Left ventricle myocardium inferior (tissue), 1 donor: ENCODE data around the gene SH2D3A. TPM values are rescaled to one million over a fixed set of nuclear protein-coding genes. Genes with fewer than 3 reads are reported as not detected.
"Not testable (repeated sequence)": the region's sequence is repeated elsewhere in the genome, so short reads cannot be mapped to it uniquely, and the experiment has no call there.

ENCODE experiments used
- DNase-seq: peaks from one replicate; pipeline ENCODE4 v3.0.0-alpha.2; 2020
- H3K27ac ChIP-seq: fragments of 200-600 bp; replicated peaks from 2 replicates; pipeline ENCODE4 v1.8.0; 2021
- H3K27me3 ChIP-seq: fragments of 200-600 bp; 2 replicates; pipeline ENCODE4 v1.8.0; 2021; ENCODE audit warnings: low read depth
- H3K36me3 ChIP-seq: fragments of 200-600 bp; 2 replicates; pipeline ENCODE4 v1.8.0; 2021
- H3K4me1 ChIP-seq: fragments of 200-600 bp; 2 replicates; pipeline ENCODE4 v1.8.0; 2021
- H3K4me3 ChIP-seq: fragments of 200-600 bp; 2 replicates; pipeline ENCODE4 v1.8.0; 2021; ENCODE audit warnings: mild to moderate bottlenecking, moderate library complexity
- H3K9me3 ChIP-seq: fragments of 200-600 bp; replicated peaks from 2 replicates; pipeline ENCODE4 v1.8.0; 2021
- intact Hi-C: fragments of 100-400 bp; cut with micrococcal nuclease; formaldehyde crosslinking; loops from one replicate; pipeline ENCODE4 v1.11.0; 2022
- total RNA-seq: library from RNA; stranded (reverse); fragmentation: NEBNext Ultra II Directional; extraction: Animal tissue kit (Norgen Biotek cat#: 25700); gene quantifications from one replicate; pipeline ENCODE4 v1.2.1, GENCODE V29; 2021
- TF ChIP-seq, protein P1 (sequence below): fragments of 200-600 bp; IDR thresholded peaks from 2 replicates; pipeline ENCODE4 v1.8.0; 2021; ENCODE audit warnings: antibody characterized with exemption, mild to moderate bottlenecking, borderline replicate concordance
- donor health status: DM: no; HTN: yes; CAD: no; lungs with severe emphysema.

Gene SH2D3A
- total RNA-seq, 1 donor from 2014 or later, result 0.14 TPM

DNA sequence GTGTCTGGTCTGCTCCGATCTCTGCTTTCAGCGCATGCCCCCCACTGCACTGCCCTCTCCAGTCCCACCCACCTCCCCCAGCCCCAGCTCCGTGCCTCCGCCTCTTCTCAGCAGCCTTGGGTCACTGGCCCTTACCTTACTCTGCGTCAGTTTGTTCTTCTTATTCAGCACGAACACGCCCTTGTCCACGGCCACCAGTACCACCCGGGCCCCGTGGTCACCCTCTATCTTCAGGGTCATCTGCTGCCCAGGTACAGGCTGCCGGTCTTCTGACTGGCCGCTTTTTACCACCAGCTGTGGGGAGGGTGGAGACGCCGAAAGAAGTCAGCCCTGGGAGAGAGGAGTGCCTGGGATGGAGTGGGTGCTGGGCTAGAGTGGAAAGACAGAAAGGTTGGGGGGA lies 57.7 kb downstream of the SH2D3A start:
- H3K27me3 ChIP-seq, result peaks cover 77% of the 10 kb centered on the region

DNA sequence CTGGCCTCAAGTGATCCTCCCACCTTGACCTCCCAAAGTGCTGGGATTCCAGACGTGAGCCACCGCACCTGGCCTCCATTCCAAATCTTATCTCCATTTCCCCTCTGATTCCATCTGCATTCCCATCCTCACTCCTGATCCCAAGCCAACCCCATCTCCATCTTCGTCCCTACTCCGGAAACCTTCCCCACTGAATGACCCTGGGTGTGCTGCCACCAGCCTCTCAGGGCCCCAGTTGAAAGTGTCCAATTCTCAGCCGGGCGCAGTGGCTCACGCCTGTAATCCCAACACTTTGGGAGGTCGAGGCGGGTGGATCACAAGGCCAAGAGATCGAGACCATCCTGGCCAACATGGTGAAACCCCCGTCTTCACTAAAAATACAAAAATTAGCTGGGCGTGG lies 58.3 kb downstream of the SH2D3A start:
- H3K4me3 ChIP-seq, DNase-seq, H3K9me3 ChIP-seq, intact Hi-C loops, H3K36me3 ChIP-seq, H3K27ac ChIP-seq, H3K4me1 ChIP-seq: not testable (repeated sequence)
- H3K27me3 ChIP-seq, result peaks cover 71% of the 10 kb centered on the region

More for the DNA sequence above, 57.7 kb downstream of the SH2D3A start:
- no peak overlapping the region for H3K4me3 ChIP-seq
- H3K4me1 ChIP-seq, result no peaks in the 10 kb centered on the region
- H3K36me3 ChIP-seq, result no peaks in the 10 kb centered on the region
- TF ChIP-seq, protein P1, sequence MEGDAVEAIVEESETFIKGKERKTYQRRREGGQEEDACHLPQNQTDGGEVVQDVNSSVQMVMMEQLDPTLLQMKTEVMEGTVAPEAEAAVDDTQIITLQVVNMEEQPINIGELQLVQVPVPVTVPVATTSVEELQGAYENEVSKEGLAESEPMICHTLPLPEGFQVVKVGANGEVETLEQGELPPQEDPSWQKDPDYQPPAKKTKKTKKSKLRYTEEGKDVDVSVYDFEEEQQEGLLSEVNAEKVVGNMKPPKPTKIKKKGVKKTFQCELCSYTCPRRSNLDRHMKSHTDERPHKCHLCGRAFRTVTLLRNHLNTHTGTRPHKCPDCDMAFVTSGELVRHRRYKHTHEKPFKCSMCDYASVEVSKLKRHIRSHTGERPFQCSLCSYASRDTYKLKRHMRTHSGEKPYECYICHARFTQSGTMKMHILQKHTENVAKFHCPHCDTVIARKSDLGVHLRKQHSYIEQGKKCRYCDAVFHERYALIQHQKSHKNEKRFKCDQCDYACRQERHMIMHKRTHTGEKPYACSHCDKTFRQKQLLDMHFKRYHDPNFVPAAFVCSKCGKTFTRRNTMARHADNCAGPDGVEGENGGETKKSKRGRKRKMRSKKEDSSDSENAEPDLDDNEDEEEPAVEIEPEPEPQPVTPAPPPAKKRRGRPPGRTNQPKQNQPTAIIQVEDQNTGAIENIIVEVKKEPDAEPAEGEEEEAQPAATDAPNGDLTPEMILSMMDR, result no peak
- intact Hi-C loops, result no loop called here
- no peak for DNase-seq
- no peak overlapping the region for H3K27ac ChIP-seq
- H3K9me3 ChIP-seq, result no peaks in the 10 kb centered on the region

DNA sequence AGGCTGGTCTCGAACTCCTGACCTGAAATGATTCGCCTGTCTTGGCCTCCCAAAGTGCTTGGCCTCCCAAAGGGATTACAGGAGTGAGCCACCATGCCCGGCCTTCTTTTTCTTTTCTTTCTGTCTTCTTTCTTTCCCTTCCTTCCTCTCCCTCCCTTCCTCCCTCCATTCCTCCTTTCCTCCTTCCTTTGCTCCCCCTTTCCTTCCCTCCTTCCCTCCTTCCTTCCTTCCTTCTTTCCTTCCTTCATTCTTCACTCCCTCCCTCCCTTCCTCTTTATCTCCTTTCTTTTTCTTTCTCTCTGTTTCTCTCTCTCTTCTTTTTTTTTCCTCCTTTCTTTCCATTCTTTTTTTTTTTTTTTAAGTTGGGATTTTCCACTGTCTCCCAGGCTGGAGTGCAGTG lies 58.9 kb downstream of the SH2D3A start:
- intact Hi-C loops, result no loop called here
- no peaks in the 10 kb centered on the region for H3K36me3 ChIP-seq
- TF ChIP-seq, protein P1, result no peak
- no peak overlapping the region for H3K4me3 ChIP-seq
- no peaks in the 10 kb centered on the region for H3K9me3 ChIP-seq
- H3K27ac ChIP-seq, result no peak overlapping the region
- H3K4me1 ChIP-seq, result no peaks in the 10 kb centered on the region
- peaks cover 76% of the 10 kb centered on the region for H3K27me3 ChIP-seq
- DNase-seq, result no peak

DNA sequence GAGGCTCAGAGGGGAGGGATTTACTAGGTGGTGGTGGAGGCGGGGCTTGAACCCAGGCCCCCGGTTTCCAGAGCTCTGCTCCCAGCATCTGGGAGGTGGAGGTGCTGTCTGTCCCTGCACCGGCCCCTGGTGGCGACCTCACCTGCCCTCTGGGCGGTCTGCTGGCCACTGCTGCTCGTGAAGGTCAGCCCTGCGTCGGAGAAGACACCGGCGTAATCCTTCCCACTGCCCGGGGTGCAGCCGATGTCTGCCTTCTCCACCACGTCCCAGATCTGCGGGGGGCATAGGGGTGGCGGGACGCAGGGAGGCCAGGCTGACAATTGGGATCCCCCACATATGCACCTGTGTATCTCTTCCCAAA lies 59.6 kb downstream of the SH2D3A start:
- no peaks in the 10 kb centered on the region for H3K9me3 ChIP-seq
- peaks cover 76% of the 10 kb centered on the region for H3K27me3 ChIP-seq
- H3K27ac ChIP-seq, result no peak overlapping the region
- TF ChIP-seq, protein P1, result no peak
- no peaks in the 10 kb centered on the region for H3K36me3 ChIP-seq
- intact Hi-C loops, result no loop called here
- H3K4me1 ChIP-seq, result no peaks in the 10 kb centered on the region
- DNase-seq, result no peak
- no peak overlapping the region for H3K4me3 ChIP-seq

DNA sequence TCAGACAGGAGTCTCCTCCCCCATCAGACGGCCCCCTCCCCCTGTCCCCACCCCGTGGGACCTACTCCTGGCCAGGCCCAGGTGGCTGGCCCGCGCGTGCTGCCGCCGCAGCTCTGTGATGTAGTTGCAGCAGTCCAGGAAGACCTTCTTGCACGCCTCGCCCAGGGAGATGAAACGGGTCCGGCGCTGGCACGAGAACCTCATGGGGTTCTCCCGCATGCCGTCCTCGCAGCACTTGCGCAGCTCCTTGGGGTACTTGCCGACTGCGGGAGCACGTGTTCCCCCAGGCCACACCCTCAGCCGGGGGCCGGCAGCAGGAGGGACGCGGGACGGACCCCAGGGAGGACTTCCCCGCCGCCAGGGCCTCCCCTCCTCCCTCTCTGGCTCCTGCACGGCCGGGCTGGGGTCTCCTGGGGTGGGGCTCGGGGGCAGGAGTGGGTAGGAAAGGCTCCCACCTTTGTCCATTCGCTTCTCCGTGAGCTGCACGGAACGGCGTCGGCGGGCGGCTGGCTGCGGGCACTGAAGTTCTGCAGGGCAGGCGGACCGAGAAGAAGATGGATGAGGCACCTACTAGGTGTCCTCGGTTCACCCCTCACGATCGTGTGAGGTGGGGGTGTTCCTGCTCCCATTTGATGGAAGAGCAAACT lies 60.1 kb downstream of the SH2D3A start:
- TF ChIP-seq, protein P1, result no peak
- peaks cover 74% of the 10 kb centered on the region for H3K27me3 ChIP-seq

DNA sequence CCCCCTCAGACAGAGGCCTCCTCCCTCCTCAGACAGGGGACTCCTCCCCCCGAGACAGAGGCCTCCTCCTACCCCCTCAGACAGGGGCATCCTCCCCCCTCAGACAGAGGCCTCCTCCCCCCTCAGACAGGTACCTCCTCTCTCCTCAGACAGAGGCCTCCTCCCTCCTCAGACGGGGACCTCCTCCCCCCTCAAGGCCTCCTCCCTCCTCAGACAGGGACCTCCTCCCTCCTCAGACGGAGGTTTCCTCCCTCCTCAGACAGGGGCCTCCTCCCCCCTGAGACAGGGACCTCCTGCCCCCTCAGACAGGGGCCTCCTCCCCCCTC lies 60.6 kb downstream of the SH2D3A start:
- no peak overlapping the region for H3K4me3 ChIP-seq
- peaks cover 74% of the 10 kb centered on the region for H3K27me3 ChIP-seq
- peaks cover 4% of the 10 kb centered on the region for H3K36me3 ChIP-seq
- H3K27ac ChIP-seq, result no peak overlapping the region
- TF ChIP-seq, protein P1, result no peak
- DNase-seq, result no peak
- intact Hi-C loops, result no loop called here
- no peaks in the 10 kb centered on the region for H3K4me1 ChIP-seq
- H3K9me3 ChIP-seq, result no peaks in the 10 kb centered on the region

More for the DNA sequence above, 60.1 kb downstream of the SH2D3A start:
- intact Hi-C loops, result no loop called here
- no peaks in the 10 kb centered on the region for H3K4me1 ChIP-seq
- peaks cover 4% of the 10 kb centered on the region for H3K36me3 ChIP-seq
- H3K9me3 ChIP-seq, result no peaks in the 10 kb centered on the region
- DNase-seq, result no peak
- H3K4me3 ChIP-seq, result no peak overlapping the region
- no peak overlapping the region for H3K27ac ChIP-seq
